Activated CD4-positive, alpha-beta T cell treated with anti-CD3 and anti-CD28 coated beads, Interleukin-2, amount 50 U/mL, for 24 hours (primary cell): Measurements from ENCODE around the gene PRKCB.
A peak's percentile ranks its signal among the peaks of the same experiment; 100 is the strongest.
"Not testable (repeated sequence)": the region's sequence is repeated elsewhere in the genome, so short reads cannot be mapped to it uniquely, and the experiment has no call there.

Source experiments
- DNase-seq, 2 donors: peaks; one replicate each; pipeline ENCODE4 v3.0.0-alpha.2; 2020; ENCODE audit warnings: low read depth in 1 of 2, low spot score in 1 of 2

The PRKCB gene

DNA sequence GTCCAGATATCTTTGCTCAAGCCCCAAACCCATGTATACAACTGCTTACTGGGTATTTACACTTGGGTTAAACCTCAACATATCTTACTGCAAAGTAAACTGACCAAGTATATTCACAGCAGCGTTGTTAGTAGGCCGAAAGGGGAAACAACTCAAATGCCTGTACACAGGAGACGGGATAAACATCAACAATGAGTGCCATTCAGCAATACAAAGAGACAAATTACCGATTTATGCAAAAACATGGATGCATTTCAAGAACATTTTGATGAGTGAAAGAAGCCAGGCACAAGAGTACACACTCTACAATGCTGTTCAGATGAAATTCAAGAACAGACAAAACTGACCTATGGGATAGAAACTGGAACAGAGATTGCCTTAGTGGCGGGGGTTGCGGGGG is 284.0 kb downstream of the PRKCB start:
- DNase-seq, result no peak

DNA sequence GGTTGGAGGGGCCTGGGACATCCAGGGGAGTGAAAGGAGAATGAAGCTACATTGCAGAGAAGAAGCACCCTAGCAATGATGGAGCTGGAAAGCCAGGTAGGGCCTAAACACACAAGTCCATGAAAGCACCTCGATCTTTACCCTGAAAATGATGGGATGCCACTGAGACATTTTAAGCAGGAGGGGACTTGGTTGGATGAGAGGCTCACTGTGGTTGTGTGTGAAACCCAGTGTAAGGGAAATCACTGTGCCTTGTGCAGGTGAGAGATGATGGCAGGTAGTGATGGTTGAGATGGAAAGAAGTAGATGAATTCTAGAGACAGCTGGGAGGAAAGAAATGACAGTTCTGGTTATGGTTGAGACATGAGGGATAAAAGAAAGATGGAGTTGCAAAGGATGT is 287.5 kb downstream of the PRKCB start:
- no peak for DNase-seq

DNA sequence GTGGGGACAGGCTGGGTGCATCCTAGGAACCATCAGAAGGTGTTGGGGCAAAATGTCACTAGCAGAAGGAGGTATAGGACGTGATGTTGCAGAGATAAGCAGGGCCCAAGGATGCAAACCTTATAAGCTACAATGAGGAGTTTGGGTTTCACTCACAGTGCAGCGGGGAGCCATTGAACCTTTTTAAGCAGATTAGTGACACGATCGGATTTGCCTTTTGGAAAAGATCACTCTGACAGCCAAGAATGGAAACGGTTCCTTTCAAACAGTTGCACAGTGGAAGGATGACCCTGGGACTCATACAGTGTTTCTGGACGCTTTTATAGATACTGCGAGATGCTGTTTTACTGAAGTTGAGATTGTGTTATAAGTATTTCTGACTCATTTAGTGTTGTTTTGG is 288.5 kb downstream of the PRKCB start:
- DNase-seq, result no peak

DNA sequence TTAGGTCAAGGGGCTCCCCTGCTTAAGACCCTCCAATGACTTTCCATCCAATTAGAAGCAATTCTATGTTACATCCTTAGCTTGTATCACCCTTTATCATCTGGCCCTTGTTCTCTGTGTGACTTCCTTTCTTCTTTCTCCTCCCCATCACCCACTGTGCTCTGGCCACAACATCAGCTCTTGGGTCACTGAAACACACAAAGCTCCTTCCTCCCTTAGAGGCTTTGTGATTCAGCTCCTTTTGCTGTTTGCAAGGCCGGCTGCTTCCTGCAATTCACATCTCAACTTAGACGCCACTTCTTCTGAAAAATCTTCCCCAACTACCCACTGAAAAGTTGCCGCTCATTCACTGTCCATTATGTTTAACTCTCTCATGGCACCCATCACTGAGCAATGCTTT is 289.4 kb downstream of the PRKCB start:
- no peak for DNase-seq

DNA sequence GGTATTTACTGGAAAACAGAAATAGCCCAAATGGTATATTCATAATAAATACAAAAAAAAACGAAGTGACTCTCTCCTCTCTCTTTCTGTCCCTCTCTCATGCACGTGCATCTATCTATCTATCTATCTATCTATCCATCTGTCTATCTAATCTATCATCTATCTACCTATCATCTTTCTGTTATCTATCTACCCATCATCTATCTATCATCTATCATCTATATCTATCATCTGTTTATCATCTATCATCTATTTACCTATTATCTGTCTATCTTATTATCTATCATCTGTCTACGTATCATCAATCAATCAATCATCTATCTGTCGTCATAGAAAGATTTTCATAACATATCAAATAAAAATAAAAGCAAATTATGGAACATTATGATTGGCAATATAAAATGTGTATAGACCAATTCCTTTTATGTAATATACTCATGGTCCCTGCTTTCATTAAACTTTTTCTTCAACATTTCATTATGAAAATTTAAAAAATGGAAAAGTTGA is 293.7 kb downstream of the PRKCB start:
- DNase-seq, result no peak

DNA sequence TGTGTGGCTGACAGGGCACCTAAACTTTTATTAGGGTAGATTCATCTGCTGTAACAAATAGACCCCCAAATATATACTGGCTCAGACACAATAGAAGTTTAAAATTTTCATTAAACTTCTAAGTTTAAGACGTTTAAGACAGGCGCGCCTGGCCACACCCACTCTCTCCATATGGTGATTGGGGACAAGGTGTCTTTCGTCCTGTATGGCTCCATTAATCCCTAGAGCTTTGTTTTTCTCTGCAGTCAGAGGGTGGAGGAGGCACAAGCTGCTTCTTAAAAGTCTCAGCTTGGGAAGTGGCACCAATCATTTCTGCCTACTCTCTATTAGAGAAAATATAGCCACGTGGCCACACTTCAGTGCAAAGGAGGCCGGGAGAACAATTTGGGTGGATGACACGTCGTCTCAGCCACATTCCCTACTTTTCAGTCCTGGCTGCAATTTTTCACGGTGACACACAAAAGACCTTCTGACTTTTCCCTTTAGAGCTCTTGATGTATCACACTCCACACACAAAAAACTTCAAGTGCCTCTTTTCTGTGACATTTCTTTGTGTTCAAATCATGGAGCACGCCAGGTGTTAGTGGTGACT is 294.8 kb downstream of the PRKCB start:
- DNase-seq, result no peak

DNA sequence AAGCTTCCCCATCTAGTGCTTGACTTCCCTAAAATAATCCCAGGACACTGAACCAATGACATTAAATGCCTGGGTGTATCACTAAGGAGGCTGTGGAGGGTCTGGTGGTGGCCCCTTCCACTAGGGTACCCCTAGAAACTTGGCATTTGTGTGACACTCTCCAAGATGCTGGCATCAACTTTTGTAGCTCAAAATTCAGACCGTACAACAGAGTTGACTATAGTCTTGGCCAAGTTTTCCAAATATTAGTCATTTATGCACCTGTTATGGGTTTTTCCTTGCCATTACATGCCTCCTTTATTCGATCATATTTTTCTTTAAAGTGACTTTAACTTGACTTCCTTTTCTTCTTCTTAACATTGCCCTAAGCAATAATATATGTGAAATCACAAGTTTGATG is 295.5 kb downstream of the PRKCB start:
- DNase-seq, result no peak

DNA sequence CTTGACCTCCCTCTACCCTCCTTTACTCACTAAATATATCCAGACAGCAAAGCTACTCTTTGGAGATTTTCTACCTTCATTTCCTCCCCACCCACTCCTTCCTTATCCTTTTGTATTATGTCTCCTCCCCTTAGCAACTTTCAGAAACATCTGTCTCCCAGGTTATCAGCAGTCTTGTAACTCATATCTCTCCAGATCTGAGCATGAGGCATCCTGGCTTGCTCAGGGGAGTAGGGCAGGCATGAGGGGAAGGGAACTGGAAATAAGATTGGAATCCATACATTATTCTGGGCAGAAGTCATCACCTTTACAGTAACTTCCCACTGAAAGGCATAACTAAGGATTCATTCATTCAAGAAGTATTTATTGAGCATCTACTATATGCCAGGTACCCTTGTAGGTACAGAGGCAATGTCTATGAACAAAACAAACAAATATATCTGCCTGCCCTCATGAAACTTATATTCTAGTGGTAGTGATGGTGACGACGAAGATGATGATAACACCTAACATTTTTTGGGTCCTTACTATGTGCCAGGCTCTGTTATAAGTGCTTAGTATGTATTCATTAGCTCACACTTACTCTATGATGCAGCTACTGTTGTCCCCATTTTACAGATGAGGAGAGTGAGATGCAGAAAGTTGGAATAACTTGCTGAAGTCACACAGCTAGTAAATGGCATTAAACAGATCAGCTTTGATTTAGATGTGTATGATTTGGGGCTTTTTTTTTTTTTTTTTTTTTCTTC is 296.4 kb downstream of the PRKCB start:
- DNase-seq, result no peak

DNA sequence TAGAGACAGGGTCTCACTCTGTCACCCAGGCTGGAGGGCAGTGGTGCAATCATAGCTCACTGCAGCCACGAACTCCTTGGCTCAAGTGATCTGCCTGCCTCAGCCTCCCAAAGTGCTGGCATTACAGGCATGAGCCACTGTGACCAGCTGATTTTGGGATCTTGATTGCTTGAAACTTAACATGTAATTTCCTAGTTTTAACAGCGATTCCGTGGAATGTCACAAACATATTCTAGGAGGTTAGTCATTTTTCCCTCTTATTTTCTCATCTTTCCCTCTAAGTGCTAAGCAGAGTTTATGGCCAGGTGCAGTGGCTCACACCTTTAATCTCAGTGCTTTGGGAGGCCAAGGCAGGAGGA is 297.0 kb downstream of the PRKCB start:
- DNase-seq, result no peak

DNA sequence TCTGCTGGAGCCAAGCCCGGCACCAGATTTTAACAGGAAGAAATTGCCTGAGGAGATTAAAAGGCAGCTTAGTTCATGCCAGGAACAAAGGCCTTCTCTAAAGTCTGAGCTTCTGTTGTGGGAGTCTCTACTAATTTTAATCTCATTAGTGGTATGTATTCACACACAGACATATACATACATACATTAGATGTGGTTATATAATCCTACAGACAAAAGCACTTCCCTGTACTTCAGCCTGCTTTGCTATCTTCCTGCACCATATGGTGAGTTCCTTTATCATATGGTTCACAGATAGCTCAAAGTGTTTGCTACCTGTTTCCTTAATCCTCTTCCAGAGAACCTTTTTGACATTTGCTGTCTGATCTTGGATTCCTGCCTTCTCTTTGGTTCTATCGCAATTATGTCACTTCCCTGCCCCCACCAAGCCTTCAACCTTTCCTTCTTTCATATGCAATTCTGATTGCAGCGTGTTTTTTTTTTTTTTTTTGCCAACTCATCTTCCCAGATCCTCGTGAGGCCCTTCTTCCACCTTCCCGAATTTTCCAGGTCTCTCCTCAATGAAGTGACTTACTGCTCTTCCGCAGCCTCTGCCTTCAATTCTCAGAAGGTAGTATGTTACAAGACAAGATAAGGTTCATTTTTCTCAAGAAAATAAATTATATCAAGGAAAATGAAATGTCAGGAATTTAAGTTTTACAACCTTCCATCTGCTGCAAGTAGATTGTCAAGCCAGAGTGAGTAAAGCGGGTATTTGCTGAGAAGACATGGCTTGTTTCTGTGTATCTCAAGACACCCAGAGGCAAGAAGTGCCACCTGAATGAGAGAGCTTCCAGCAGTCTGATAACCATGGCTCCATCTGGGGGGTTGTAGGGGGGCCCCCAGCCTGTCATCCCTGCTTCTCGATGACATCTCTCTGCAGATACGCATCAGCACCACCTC is 300.1 kb downstream of the PRKCB start:
- DNase-seq, result no peak

DNA sequence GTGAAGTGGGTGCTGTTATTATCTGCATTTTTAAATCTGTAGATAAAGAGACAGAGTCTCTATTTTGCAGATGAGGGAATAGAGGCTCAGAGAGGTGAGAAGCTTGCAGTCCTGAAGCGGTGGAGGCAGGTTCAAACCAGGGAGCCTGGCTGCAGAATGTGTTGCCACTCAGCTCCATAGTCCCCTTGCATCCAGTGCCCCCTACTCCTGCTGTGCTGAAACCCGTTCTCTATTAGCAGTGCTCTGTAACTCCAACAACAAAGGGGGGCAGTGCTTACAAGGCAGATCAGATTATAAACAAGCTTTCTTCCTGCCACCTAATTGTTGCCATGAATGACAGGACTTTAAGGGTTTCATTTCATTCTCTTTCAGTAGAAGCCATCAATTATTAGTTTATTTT is 302.2 kb downstream of the PRKCB start:
- no peak for DNase-seq

DNA sequence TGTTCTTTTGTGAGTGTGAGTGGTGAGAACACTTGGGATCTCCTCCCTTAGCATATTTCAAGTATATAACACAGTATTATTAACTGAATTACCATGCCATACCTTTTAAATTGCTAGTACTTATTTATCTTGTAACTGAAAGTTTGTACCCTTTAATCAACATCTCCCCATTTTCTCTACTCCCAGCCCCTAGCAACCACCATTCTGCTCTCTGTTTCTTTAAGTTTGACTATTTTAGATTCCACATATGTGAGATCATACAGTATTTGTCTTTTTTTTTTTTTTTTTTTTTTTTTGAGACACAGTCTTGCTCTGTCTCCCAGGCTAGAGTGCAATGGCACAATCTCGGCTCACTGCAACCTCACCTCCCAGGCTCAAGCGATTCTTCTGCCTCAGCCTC is 302.8 kb downstream of the PRKCB start:
- DNase-seq, result no peak

DNA sequence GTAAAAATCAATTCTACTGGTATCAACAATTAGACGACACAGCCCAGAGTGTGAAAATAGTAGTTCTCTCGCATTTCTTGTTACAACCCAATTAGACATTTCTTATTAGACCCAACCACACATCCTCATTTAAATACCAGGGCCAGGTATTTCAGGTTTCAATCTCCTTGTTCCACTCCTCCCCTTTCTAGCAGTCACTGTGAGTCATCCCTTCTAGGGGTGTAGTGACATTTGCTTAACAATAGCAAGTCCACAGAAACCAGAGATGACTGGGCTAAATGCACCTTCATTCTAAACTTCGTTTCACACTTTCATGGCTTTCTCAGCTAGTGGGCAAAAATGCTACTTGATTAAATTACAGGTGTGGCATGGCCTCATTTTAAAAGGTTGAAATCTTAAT is 303.5 kb downstream of the PRKCB start:
- DNase-seq, result peak in 1 of 2 donors; percentile 4

DNA sequence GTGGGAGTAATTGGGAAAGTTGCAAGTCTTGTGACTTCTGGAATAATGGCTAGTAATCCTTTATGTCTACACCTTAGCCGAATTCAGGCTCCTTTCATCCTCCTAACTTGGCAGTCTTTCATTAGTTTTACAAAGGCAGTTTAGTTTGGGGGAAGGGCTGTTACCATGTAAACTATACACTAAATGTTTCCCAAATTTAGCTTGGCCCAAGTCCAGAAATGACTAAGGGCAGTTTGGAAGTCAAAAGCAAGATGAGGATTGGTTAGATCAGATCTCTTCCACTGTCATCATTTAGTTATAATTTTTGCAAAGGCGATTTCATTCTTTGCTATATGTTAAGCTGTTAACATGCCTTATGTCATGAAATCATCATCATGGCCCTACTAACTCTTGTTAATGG is 304.9 kb downstream of the PRKCB start:
- DNase-seq, result no peak

DNA sequence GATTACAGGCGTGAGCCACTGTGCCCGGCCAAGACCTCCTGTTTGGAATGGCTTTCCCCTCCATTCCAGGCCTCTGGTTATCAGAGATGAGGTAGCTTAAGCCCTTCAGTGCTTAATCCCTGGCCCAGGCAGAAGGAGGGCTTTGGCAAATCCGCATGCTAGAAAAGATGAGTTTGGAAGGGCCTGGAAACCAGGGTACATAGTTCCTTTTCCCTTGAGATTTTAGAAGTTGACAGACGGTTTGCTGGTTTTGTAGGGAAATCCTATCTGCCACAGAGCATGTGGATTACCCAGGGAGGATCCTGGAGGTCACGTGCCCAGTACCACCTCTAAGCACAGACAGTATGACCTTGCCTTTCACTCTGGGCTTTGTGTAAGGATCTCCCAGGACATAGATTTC is 305.7 kb downstream of the PRKCB start:
- DNase-seq, result no peak

DNA sequence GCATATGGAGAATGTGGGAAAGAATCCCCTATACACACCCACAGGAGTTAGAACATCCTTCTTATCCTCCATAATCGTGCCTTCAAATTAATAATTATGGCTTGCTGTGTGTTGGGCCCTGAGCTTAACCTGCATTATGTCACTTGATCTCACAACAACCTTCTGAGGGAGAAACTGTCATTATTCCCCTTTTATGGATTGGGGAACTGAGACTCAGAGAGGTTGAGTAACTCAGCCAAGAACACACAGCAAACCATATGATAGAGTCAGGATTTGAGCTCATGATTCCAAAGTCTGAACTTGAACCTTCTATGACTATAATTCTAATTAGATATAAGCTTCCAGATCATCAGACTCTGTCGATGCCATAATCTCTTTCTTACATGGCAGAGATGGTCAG is 306.1 kb downstream of the PRKCB start:
- no peak for DNase-seq

DNA sequence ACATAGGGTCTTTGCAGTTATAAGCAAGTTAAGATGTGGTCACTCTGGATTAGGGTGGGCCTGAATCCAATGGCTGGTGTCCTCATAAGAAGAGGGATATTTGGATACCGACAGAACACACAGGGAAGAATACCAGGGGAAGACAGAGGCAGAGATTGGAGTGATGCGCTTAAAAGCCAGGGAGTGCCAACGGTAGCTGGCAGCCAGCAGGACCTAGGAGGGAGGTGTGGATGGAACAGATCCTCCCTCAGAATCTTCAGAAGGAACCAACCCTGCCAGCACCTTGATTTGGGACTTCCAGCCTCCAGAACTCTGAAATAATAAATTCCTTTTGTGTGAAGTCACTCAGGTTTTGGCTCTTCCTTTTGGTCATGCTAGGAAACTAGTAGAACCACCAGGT is 310.1 kb downstream of the PRKCB start:
- DNase-seq, result no peak

DNA sequence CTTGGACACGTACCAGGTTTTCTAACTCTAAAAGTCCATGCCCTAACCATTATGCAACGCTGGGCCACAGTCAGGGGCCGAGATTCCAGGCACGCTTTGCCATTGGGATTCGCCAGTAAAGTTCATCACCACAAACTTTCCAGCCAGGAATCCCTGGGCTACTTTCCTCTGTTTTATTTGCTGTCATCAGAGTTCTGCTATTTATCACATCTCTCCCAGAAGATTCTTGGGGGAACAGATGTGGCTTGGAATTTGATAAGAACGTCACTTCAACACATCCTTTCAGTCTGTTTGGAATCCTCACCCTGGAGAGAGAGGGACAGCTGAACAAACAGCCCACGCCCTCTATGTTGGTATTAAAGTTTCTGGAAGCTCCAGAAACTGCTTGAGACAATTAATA is 310.7 kb downstream of the PRKCB start:
- DNase-seq, result no peak

DNA sequence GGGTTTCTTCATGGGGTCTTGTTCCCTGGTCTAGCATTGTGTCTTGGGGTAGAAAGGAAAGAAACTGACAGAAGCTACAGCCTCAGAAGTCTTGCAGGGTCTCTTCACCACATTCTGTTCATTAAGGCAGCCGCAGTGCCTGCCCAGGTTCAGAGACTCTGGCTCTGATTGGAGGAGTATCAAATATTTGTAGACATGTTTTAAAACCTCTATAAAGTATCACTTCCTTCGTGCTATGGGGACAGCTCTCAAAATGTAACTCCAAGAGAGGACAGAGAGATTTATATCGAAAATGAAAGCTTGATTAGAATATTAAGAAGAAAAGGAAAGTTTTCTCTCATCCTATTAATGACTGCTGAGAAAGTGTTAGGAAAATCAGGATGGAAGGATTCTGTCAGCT is 313.3 kb downstream of the PRKCB start:
- no peak for DNase-seq

DNA sequence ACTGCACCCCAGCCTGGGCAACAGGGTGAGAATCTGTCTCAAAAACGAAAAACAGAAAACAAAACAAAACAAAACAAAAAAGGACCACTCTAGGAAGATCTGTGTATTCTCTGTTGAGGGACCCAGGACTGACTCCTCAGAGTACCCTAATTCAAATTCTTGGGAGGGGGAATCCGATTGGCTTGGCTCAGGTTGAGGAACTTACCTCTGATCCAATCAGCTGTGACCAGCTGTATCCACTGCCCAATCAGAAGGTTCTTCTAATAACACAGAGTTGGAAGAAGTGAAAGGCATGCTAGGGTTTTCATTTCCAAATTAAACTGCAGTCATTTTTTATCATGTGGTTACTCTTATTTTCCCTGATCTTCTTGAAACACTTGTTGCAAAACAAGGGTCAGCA is 314.5 kb downstream of the PRKCB start:
- no peak for DNase-seq

DNA sequence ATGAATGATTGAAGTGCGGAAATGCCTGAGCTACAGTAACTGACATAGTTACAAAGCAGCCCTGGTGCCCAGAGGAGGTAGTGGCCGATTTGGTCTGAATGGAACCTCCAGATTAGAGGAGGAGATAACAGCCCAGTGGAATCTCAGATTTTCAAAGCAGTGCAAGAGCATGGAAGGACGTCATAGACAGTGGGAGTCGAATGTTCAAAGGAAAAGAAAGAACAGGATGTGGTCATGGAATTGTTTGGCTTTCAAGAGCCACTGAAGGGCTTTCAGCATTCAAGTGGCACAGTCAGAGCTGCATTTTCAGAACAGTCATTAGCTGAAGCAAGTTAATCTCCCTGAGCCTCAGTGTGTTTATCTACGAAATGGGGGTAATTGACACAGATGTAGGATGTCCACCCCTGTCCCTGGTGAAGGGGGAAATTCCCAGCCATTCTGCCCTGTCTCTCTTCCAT is 315.7 kb downstream of the PRKCB start:
- peak in 1 of 2 donors; percentile 13 for DNase-seq

DNA sequence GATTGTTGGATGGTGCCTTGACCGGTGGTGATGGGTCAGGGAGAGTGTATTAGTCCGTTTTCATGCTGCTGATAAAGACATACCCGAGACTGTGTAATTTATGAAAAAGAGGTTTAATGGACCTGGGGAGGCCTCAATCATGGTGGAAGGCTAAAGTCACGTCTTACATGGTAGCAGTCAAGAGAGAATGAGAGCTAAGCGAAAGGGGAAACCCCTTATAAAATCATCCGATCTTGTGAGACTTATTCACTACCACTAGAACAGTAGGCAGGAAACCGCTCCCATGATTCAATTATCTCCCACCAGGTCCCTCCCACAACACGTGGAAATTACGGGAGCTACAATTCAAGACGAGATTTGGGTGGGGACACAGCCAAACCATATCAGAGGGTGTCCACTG is 316.3 kb downstream of the PRKCB start:
- not testable (repeated sequence) for DNase-seq
